Endodermal cell (in vitro differentiated cells): Measurements from ENCODE around the gene TMEM200C. TPM values are rescaled to one million over a fixed set of nuclear protein-coding genes. Genes with fewer than 3 reads are reported as not detected.

Experiments used
- DNase-seq: peaks from one replicate; pipeline ENCODE4 v3.0.0-alpha.2; 2017
- H3K27ac ChIP-seq: 2 replicates; pipeline ENCODE4 v1.5.1; 2013; ENCODE audit warnings: mild to moderate bottlenecking, low read depth, low read length, moderate library complexity
- H3K27me3 ChIP-seq: 2 replicates; pipeline ENCODE4 v1.6.1; 2013; ENCODE audit warnings: mild to moderate bottlenecking, low read length, moderate library complexity; ENCODE audit not compliant: insufficient read depth, control insufficient read depth, poor library complexity, severe bottlenecking
- H3K36me3 ChIP-seq: 2 replicates; pipeline ENCODE4 v1.7.0; 2013; ENCODE audit warnings: mild to moderate bottlenecking, low read length, moderate library complexity; ENCODE audit not compliant: control insufficient read depth, insufficient read depth
- H3K4me1 ChIP-seq: one replicate; pipeline ENCODE4 v1.7.0; 2013; ENCODE audit warnings: low read length; ENCODE audit not compliant: control insufficient read depth, insufficient read depth
- H3K4me3 ChIP-seq: 2 replicates; pipeline ENCODE4 v1.5.1; 2013; ENCODE audit warnings: mild to moderate bottlenecking, low read length, moderate library complexity
- H3K9ac ChIP-seq: 2 replicates; pipeline ENCODE4 v1.6.1; 2013; ENCODE audit warnings: mild to moderate bottlenecking, low read length, moderate library complexity; ENCODE audit not compliant: poor library complexity, severe bottlenecking; ENCODE audit errors: extremely low read depth
- H3K9me3 ChIP-seq: 2 replicates; pipeline ENCODE4 v1.6.1; 2013; ENCODE audit warnings: mild to moderate bottlenecking, low read length, moderate library complexity; ENCODE audit not compliant: control insufficient read depth
- H3K27ac Mint-ChIP-seq: 2 replicates; pipeline ENCODE4 v1.8.0; 2020; ENCODE audit warnings: mixed read lengths
- H3K27me3 Mint-ChIP-seq: 2 replicates; pipeline ENCODE4 v1.8.0; 2021; ENCODE audit warnings: mild to moderate bottlenecking, mixed read lengths; ENCODE audit not compliant: insufficient read depth
- H3K36me3 Mint-ChIP-seq: 2 replicates; pipeline ENCODE4 v1.8.0; 2020; ENCODE audit warnings: low read depth, mixed read lengths
- H3K4me1 Mint-ChIP-seq: 2 replicates; pipeline ENCODE4 v1.8.0; 2020; ENCODE audit warnings: mixed read lengths
- H3K4me3 Mint-ChIP-seq: 2 replicates; pipeline ENCODE4 v1.8.0; 2020; ENCODE audit warnings: mild to moderate bottlenecking, moderate library complexity, mixed read lengths
- H3K9me3 Mint-ChIP-seq: 2 replicates; pipeline ENCODE4 v1.8.0; 2020; ENCODE audit warnings: mild to moderate bottlenecking, mixed read lengths
- CTCF ChIP-seq: fragments of 200-600 bp; sonication (generic); conservative IDR thresholded peaks from 2 replicates; pipeline ENCODE4 v1.5.0; 2021; ENCODE audit warnings: antibody characterized with exemption, mild to moderate bottlenecking
- WGBS, 2 experiments: methylation state at CpG; one replicate each; pipeline versions ENCODE4 v1.1.5 to v1.1.7; 2013; ENCODE audit warnings: missing lambda C conversion rate in 2 of 2, mixed read lengths in 1 of 2; ENCODE audit not compliant: insufficient coverage in 1 of 2, insufficient read length in 1 of 2; 5-methylcytosine and 5-hydroxymethylcytosine counted together
- total RNA-seq, 2 donors: library from RNA; stranded (reverse); fragmentation: NEBNext Ultra II Directional in 1 of 2; extraction: Animal tissue kit (Norgen Biotek cat#: 25700) in 1 of 2; gene quantifications; 2 replicates in 1 of 2; 3 replicates in 1 of 2; pipeline ENCODE4 v1.2.1, GENCODE V29; 2021

TMEM200C gene
- total RNA-seq, 2 donors from 2014 or later, result 4.7 to 7.3 TPM

- H3K9ac ChIP-seq, result no peak overlapping the region
- no peak overlapping the region for H3K27ac Mint-ChIP-seq
- peaks cover 4% of the 10 kb centered on the region for H3K4me1 Mint-ChIP-seq
- no peaks in the 10 kb centered on the region for H3K9me3 Mint-ChIP-seq
- no peaks in the 10 kb centered on the region for H3K36me3 ChIP-seq
- no peaks in the 10 kb centered on the region for H3K4me1 ChIP-seq
- H3K9me3 ChIP-seq, result no peaks in the 10 kb centered on the region
- TF ChIP-seq CTCF, result no peak
- no peak overlapping the region for H3K4me3 ChIP-seq
- no peaks in the 10 kb centered on the region for H3K36me3 Mint-ChIP-seq
- WGBS, 2 experiments, result 86 to 100% methylated on average over 1 to 3 of the region's 3 CpGs
- H3K27ac ChIP-seq, result no peak overlapping the region
- no peaks in the 10 kb centered on the region for H3K27me3 Mint-ChIP-seq
- no peaks in the 10 kb centered on the region for H3K27me3 ChIP-seq
- no peak for DNase-seq
- H3K4me3 Mint-ChIP-seq, result no peak overlapping the region
Observed at GRCh38 chr18:5918205-5918858, 23.0 kb upstream of the TMEM200C start.

GRCh38 chr18:5914951-5915350, 19.6 kb upstream of the TMEM200C start:
- H3K4me3 Mint-ChIP-seq, result no peak overlapping the region
- H3K9me3 ChIP-seq, result no peaks in the 10 kb centered on the region
- no peaks in the 10 kb centered on the region for H3K36me3 Mint-ChIP-seq
- WGBS, 2 experiments, result 94 to 96% methylated on average over 4 to 5 of the region's 5 CpGs
- DNase-seq, result no peak
- H3K27ac ChIP-seq, result no peak overlapping the region
- no peaks in the 10 kb centered on the region for H3K27me3 ChIP-seq
- no peak overlapping the region for H3K9ac ChIP-seq
- H3K4me3 ChIP-seq, result no peak overlapping the region
- no peaks in the 10 kb centered on the region for H3K4me1 ChIP-seq
- H3K4me1 Mint-ChIP-seq, result peaks cover 7% of the 10 kb centered on the region
- no peaks in the 10 kb centered on the region for H3K27me3 Mint-ChIP-seq
- no peaks in the 10 kb centered on the region for H3K9me3 Mint-ChIP-seq
- TF ChIP-seq CTCF, result no peak
- no peaks in the 10 kb centered on the region for H3K36me3 ChIP-seq
- no peak overlapping the region for H3K27ac Mint-ChIP-seq

GRCh38 chr18:5914016-5914415, 18.7 kb upstream of the TMEM200C start:
- Mint-ChIP-seq H3K9me3 (no peaks in the 10 kb centered on the region), H3K36me3 (no peaks in the 10 kb centered on the region), H3K4me3 (no peak overlapping the region), H3K4me1 (peaks cover 7% of the 10 kb centered on the region), H3K27me3 (no peaks in the 10 kb centered on the region), H3K27ac (no peak overlapping the region)
- no peaks in the 10 kb centered on the region for H3K9me3 ChIP-seq
- H3K9ac ChIP-seq, result no peak overlapping the region
- H3K4me3 ChIP-seq, result no peak overlapping the region
- no peaks in the 10 kb centered on the region for H3K4me1 ChIP-seq
- H3K27me3 ChIP-seq, result no peaks in the 10 kb centered on the region
- H3K36me3 ChIP-seq, result no peaks in the 10 kb centered on the region
- no peak for DNase-seq
- no peak overlapping the region for H3K27ac ChIP-seq
- TF ChIP-seq CTCF, result no peak
- 73 to 100% methylated on average over 1 of the region's 1 CpG for WGBS, 2 experiments
